NCI-H748 treated with DMSO at 0.1 percent for 48 hours (cell line): ENCODE results near the gene NOS2.

ENCODE experiments used
- DNase-seq: peaks from one replicate; lab custom pipeline; 2025; lab: John Stamatoyannopoulos, UW

NOS2 gene

DNA sequence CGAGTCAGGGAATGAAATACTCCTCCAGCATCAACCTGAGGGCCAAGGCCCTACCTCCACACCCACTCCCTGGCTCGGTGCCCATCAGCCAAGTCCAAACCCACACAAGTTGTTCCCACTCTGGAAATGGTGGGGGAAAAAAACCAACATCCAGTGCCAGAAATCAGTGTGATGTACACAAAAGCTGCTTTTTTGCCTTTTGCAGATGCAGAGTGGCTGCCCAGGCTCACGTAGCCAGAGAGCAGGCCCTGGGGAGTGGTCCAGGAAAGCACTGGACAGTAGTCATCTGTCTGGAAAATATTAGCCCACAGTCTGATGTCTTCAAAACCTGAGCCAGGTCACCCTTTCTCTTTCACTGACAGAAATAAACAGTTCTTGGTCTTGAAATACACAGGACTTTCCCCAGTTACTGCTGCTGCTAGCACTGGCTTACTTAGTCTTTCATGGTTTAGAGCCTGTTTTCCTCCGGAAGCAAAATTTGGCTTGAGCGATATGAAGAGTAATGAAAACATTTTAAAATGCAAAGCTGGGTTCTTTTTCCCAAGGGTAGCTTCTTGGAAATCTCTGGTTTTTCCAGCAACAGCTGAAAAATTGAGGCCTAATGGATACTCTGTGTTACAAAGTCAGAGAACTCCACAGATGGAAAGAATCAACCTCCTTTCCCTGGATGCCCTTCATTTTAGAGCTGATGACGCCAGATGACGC lies 18.2 kb upstream of the NOS2 start:
- no peak for DNase-seq

DNA sequence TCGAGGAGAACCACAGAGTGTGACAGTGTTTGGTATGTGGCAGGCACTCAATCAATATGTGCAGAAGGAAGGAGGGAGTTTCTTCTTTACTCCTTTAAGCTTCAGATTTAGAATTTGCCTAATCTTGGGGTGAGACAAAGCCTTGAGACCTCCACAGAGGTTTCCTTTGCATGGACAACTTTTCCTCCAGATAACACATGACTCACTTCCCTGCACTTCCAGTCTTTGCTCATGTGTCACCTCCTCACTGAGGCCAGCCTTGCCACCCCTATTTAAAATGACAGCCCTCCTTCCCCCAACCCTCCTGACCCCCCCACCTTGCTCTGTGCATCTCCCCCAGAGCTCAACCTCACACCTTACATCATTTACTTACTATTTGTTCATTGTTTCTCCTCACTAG lies 17.4 kb upstream of the NOS2 start:
- DNase-seq: no peak

DNA sequence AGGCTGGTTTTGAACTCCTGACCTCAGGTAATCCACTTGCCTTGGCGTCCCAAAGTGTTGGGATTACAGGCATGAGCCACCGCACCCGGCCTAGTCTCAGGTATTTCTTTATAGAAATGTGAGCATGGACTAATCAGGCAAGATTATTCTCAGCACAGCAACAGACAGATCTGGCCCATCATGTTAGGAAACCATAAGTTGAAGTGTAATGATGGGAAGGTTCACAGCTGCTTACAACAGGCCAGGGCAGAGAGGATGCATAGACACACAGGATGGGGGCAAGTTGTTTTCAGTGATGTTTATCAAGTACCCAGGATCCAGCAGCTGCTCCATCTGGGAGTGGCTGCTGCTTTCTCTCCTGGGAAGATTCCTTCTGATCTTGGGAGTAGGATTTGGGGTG lies 16.6 kb upstream of the NOS2 start:
- DNase-seq: no peak

DNA sequence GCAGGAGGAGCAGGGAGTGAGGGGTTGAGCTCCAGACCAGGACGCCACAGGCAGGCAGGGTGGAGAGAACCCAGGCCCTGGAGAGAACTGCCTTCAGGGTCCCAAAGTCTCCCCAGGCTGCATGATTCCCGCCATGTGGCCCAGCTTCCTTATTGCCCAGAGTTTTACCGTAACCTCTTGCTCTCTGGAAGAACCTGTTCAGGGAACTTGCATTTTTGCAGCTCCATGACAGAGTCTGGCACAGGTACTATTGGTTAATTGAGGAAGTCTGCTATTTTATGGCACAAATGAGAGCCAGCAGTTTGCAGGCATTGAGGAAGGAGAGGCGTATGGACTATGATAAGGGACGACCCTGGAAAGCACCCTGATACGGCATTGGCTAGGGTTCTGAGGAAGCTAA lies 11.6 kb upstream of the NOS2 start:
- no peak for DNase-seq

GRCh38 chr17:27810902-27811557 lies 10.7 kb upstream of the NOS2 start:
- DNase-seq: no peak

GRCh38 chr17:27810211-27810901 lies 10.0 kb upstream of the NOS2 start:
- no peak for DNase-seq

DNA sequence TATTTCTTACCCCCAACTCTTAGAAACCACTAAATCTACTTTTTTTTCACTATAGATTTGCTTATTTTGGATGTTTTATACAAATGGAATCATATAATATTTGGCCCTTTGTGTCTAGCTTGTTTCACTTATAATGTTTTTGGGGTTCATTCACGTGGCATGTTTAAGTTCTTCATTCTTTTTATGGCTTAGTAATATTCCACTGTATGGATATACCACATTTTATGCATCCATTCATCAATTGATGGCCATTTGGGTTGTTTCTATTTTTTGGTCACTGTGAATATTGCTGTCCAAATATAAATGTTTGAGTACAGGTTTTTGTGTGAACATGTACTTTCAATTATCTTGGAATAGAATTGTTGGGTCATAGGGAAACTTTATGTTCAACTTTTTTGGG lies 9.2 kb upstream of the NOS2 start:
- DNase-seq: no peak

GRCh38 chr17:27808628-27809027 lies 8.3 kb upstream of the NOS2 start:
- no peak for DNase-seq

- no peak for DNase-seq
These were observed 7.5 kb upstream of the NOS2 start for GRCh38 chr17:27807567-27808470.

- DNase-seq: peak; percentile 82
These were observed 5.3 kb upstream of the NOS2 start for GRCh38 chr17:27805520-27806146.

DNA sequence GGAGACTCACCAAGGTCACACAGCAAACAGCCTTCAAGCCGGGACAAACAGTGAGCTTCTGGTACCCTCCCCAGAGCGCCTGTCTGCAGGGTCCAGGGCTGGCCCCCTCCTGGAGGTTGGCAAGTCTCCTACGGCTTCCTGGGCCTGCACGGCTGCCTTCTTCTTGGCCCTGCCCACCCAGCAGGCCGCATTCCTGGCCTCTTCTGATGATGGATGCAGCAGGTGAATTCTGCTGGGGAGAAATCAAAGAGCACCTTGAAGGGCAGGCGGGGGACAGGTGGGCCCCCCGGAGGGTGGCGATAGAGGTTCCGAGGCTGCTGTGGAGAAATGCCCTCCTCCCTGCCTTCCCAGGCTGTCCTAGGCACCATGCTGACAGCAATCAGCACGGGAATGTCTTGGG lies 3.8 kb upstream of the NOS2 start:
- no peak for DNase-seq

- no peak for DNase-seq
These were observed 2.8 kb upstream of the NOS2 start for GRCh38 chr17:27802962-27803680.

- no peak for DNase-seq
These were observed 1.7 kb upstream of the NOS2 start for GRCh38 chr17:27802033-27802432.

- no peak for DNase-seq
These were observed 2.0 kb downstream of the NOS2 start for GRCh38 chr17:27798376-27798775.

DNA sequence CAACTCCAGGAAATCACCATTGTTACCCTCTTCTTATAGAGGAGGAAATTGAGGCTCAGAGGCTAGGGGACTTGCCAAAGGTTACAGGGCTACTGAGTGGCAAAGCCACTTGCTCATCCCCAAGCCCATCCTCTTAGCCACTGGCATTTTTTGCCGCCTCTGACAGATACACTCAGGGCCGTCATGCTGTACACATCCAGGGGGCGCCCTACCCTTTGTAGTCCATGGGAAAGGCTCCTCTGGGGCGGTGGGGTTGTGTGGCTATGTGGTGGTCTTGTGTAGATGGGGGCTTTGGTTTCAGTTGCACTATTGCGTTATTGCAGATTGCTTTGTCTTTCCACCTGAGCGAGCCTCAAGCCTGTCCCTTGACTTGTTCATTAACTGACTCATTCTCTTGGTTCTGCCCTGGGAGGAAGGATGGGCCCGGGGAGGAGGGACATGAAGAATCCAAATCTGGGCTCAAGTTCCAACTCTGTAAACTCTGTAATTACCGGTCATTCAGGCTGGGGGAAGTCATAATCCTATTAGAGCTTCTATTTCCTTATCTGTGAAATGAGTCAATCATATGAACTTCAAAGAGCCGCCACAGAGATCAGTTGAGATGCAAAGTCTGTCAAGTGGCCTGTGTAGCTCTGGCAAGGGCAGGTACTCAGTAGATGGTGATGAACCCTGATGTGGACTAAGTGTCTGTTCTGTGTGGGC lies 2.8 kb downstream of the NOS2 start:
- no peak for DNase-seq

- DNase-seq: no peak
These were observed 6.3 kb downstream of the NOS2 start for GRCh38 chr17:27793906-27794569.

GRCh38 chr17:27793168-27793905 lies 7.0 kb downstream of the NOS2 start:
- DNase-seq: no peak

GRCh38 chr17:27792095-27792494 lies 8.2 kb downstream of the NOS2 start:
- no peak for DNase-seq

GRCh38 chr17:27788919-27789318 lies 11.4 kb downstream of the NOS2 start:
- DNase-seq: no peak
